GM19372 (cell line): ENCODE measurements around the gene CPNE4.
A peak's percentile ranks its signal among the peaks of the same experiment; 100 is the strongest.

ENCODE experiments used
- ATAC-seq: cut with Tn5 transposase; IDR thresholded peaks from one replicate; pipeline ENCODE4 v1.9.1; 2021; ENCODE audit warnings: mild to moderate bottlenecking, low read depth, moderate library complexity; ENCODE audit not compliant: unreplicated experiment

Gene CPNE4

GRCh38 chr3:131549340-131549739 is 485.5 kb downstream of the CPNE4 start:
- ATAC-seq = no peak

GRCh38 chr3:131547585-131547984 is 487.2 kb downstream of the CPNE4 start:
- no peak for ATAC-seq

- ATAC-seq = no peak
These were observed 488.4 kb downstream of the CPNE4 start for GRCh38 chr3:131546441-131546840.

GRCh38 chr3:131544557-131544956 is 490.3 kb downstream of the CPNE4 start:
- no peak for ATAC-seq

GRCh38 chr3:131543714-131544113 is 491.1 kb downstream of the CPNE4 start:
- no peak for ATAC-seq

GRCh38 chr3:131541288-131541687 is 493.5 kb downstream of the CPNE4 start:
- ATAC-seq = no peak

- ATAC-seq = no peak
These were observed 494.0 kb downstream of the CPNE4 start for GRCh38 chr3:131540821-131541220.

GRCh38 chr3:131540143-131540542 is 494.7 kb downstream of the CPNE4 start:
- ATAC-seq = no peak

GRCh38 chr3:131538968-131539367 is 495.8 kb downstream of the CPNE4 start:
- ATAC-seq = no peak

GRCh38 chr3:131537531-131537930 is 497.3 kb downstream of the CPNE4 start:
- ATAC-seq = no peak

- ATAC-seq = no peak
These were observed 499.2 kb downstream of the CPNE4 start for GRCh38 chr3:131535596-131535995.

GRCh38 chr3:131535131-131535530 is 499.7 kb downstream of the CPNE4 start:
- ATAC-seq = no peak

- ATAC-seq = no peak
These were observed 502.2 kb downstream of the CPNE4 start for GRCh38 chr3:131532645-131533044.

GRCh38 chr3:131530843-131531242 is 504.0 kb downstream of the CPNE4 start:
- ATAC-seq = no peak

- ATAC-seq = no peak
These were observed 504.4 kb downstream of the CPNE4 start for GRCh38 chr3:131530388-131530787.

GRCh38 chr3:131526801-131527347 is 507.9 kb downstream of the CPNE4 start:
- no peak for ATAC-seq

GRCh38 chr3:131518680-131519079 is 516.1 kb downstream of the CPNE4 start:
- no peak for ATAC-seq

GRCh38 chr3:131505421-131505820 is 529.4 kb downstream of the CPNE4 start:
- no peak for ATAC-seq

GRCh38 chr3:131503320-131503635 is 531.5 kb downstream of the CPNE4 start:
- no peak for ATAC-seq

GRCh38 chr3:131502530-131503319 is 532.1 kb downstream of the CPNE4 start, which contains the start of gene MRPL3:
TSS of gene MRPL3 (minus strand) at chr3:131502971. CDS start at chr3:131502821, 150 bp downstream.
- ATAC-seq = peak; percentile 95

GRCh38 chr3:131501949-131502348 is 532.9 kb downstream of the CPNE4 start:
- ATAC-seq = peak; percentile 12

GRCh38 chr3:131494706-131495105 is 540.1 kb downstream of the CPNE4 start:
- ATAC-seq = no peak
